DLD1 (cell line): ENCODE measurements around the gene UQCRHL.

Source experiments
- in situ Hi-C: cut with HindIII; loops from 2 replicates; pipeline ENCODE4 v1.10.0; 2017; ENCODE audit warnings: low sequenced_read_pairs

Gene UQCRHL

DNA sequence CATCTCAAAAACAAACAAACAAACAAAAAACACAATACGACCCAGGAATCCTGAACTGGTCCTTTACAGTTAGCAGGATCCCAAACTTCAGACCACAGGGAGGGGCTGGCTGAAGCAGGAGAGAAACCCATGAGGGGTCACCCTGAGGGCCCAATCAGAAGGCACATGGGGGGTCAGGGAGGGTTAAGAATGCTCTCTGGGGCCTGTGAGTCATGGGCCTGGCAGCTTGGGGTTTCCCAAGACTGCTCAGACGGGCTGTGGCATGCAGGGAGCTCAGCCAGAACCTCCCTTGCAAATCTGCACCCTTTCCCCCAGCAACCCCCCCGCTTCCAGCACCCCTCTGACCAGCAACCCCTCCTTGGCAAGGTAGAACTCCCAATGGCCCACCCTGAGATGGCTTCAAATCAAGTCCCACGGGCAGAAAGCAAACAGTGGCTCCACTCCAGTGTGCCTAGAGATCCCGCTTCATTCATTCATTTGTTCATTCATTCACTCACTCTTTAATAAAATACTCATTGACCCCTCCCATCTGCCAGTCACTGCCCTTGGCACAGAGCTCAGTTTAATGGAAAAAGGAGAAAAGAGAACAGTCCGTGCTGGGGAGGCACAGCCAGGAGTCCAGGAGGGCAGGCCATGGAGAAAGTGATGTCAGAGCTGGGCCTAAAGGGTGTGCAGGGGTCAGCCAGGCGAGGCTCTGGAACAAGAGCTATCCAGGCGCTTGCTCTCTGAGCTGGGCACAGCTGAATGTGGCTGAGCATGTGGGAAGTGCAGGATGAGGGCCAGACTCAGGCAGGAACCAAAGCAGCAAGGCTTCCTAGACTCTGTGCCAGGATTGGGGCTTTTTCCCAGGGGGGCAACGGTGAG lies 8.2 kb downstream of the UQCRHL start:
- in situ Hi-C loops = no loop called here

DNA sequence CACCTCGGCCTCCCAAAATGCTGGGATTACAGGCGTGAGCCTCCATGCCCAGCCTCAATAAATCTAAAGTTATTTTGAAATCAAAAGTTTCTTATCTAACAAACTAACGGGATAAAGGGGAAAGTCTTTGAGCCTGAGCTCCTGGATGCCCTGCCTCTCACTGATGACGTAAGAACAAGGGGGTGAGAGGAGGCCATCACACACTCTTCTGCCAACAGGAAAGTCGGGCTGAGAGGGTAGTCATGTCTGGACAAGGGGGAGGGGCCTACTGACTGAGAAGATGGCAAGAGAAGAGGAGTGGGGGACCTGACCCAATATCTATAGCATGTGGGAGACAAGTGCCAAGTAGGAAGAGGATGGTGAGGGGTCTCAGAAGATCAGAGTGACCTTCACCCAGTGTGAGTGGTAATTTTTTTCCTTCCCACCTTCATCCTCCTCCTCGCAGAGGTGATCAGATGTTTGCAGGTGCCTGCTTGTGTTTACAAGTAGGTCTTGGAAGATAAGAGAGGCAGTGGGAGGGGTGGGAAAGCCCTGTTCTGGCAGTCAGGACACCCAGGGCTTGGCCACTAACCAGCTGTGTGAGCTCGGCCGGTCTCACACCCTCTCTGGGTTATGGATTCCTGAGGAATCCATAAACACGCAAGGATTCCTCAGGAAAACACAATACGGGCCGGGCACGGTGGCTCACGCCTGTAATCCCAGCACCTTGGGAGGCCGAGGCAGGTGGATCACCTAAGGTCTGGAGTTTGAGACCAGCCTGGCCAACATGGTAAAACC lies 9.6 kb downstream of the UQCRHL start:
- in situ Hi-C loops = no loop called here

DNA sequence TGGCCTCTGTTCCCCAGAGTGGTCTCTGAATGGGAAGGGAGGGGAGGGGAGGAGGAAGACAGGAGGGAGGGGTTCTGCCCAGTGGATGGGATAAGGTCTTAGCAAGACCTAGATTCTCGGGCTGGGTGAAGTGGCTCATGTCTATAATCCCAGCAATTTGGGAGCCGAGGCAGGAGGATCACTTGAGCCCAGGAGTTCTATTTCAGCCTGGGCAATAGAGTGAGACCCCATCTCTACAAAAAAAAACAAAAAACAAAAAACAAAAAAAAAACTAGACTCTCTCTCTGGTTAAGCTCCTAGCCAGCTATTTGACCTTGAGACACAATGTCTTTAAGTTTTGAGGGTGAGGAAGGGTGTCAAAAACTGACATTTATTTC lies 11.4 kb downstream of the UQCRHL start:
- in situ Hi-C loops = no loop called here

DNA sequence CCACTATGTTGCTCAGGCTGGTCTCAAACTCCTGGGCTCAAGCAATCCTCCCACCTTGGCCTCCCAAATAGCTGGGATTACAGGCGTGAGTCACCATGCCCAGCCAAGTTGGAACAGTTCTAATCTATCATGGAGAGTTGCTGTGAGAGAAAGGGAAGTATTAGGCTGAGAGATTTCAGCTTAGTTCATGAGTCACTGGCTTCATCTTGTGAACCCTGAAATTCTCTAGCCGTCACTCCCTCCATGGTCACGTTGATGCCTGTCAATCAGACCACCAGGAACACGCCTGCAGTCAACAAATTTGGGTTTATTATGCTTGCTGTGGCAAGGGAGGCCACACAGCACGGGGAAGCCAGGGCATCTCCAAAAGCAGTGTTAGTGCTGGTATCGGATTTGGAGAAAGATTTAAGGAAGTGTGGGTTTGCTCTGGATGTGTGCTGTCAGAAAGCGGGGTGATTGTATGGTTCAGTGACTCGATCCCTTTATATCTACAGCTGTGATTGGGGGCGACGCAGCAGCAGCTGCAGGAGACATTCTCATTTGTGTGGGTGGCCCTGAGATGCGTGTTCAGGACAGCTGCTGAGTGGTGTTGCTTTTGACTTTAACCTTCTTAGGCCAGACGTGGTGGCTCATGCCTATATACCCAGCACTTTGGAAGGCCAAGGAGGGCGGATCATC lies 18.7 kb downstream of the UQCRHL start:
- in situ Hi-C loops = no loop called here

DNA sequence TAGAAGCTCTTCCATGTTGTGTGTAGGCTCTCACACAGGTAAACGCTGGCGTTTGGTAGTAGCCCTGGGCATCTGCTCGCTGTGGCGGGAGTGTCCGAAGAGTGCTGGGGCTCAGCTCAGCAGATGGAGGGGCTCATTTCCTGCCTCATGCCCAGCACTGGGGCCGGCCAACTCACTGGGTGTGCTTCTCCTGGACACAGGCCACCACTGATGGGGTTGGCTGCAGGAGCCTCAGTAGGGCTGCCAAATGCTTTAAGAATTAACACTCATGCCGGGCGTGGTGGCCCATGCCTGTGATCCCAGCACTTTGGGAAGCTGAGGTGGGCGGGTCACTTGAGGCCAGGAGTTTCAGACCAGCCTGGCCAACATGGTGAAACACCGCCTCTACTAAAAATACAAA lies 20.9 kb downstream of the UQCRHL start:
- in situ Hi-C loops = no loop called here

DNA sequence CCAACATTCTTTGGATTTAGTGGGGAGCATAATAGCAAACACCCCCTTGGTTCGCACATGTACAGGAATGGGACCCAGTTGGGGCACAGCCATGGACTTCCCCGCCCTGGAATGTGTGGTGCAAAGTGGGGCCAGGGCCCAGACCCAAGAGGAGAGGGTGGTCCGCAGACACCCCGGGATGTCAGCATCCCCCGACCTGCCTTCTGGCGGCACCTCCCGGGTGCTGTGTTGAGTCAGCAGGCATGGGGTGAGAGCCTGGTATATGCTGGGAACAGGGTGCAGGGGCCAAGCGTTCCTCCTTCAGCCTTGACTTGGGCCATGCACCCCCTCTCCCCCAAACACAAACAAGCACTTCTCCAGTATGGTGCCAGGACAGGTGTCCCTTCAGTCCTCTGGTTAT lies 21.8 kb downstream of the UQCRHL start:
- in situ Hi-C loops = no loop called here

DNA sequence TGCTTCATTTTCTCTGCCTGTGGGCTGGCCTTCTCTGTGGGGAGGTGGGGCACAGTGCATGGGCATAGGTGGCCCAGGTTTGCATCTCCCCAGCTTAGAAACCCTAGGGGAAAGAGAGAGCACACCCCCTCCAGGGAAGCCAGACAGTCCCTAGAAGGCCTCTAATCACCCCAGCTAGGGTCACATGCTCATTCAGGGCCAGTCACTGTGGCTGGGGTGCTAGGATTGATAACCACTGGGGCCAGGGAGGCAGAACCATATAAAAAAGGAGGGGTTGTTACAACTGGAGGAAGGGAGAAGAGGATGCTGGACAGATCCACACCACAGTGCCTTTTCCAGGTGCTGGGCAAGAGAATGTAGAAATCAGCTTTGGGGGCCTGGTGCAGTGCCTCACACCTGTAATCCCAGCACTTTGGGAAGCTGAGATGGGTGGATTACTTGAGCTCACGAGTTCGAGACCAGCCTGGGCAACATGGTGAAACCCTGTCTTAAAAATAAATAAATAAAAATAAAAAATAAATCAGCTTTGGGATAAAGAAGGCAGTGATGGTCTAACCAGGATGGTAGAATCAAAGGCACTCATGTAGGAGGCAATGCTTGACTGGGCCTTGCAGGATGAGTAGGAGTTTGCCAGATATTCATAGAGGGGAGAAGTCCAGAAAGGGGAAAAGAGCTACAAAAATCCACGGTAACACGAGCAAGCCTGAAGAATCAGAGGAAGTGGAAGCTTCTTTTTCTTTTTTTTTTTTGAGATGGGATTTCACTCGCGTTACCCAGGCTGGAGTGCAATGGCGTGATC lies 29.3 kb downstream of the UQCRHL start:
- in situ Hi-C loops = no loop called here

DNA sequence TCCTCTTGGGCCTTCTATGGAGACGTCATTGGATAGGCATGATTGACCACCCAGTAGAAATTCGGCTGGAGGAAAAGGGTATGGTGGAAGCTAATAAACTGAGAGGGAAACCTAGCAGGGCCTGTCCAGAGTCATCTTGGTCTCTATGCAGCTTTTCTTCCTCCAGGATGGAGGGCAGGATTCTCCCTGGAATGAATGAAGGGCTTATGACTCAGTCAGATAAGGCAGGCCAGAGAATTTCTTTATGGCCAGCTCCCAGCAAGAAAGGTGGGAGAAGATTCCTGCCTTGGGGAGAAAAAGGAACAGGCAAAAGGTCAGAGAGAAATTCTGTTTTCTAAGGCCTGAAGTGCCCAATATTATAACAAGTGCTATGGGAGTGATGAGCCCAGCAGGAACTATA lies 31.7 kb downstream of the UQCRHL start:
- in situ Hi-C loops = no loop called here

DNA sequence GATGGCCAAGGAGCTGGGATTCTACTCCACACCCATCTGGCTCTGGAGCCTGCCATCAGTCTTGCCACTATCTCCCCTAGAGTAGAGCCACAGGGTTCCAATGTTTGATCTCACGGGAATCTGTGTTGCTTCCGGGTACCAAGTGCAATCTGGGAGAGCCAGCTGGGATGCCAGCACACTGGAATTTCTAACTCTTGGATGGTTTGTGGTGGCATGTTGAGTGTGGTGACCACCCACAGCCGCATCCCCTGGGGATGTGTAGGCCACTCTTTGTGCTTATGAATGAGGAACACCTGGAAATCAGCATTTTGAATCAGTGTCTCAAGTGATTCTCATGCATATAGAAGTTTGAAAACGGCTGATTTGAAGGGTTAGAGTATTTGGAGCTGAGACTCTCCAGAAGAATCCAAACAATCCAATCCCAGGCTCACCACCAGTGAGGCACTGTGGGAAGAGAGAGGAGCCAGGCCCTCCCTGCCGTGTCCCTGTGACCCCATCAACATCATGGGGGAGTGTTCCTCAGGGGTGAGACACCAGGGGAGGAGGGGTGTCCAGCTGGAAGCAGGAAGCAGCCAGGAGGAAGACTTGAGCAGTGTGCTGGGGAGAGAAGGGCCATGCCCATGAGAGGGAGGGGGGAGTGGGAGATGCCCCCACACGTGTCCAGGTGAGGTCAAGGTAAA lies 35.5 kb downstream of the UQCRHL start:
- in situ Hi-C loops = no loop called here

DNA sequence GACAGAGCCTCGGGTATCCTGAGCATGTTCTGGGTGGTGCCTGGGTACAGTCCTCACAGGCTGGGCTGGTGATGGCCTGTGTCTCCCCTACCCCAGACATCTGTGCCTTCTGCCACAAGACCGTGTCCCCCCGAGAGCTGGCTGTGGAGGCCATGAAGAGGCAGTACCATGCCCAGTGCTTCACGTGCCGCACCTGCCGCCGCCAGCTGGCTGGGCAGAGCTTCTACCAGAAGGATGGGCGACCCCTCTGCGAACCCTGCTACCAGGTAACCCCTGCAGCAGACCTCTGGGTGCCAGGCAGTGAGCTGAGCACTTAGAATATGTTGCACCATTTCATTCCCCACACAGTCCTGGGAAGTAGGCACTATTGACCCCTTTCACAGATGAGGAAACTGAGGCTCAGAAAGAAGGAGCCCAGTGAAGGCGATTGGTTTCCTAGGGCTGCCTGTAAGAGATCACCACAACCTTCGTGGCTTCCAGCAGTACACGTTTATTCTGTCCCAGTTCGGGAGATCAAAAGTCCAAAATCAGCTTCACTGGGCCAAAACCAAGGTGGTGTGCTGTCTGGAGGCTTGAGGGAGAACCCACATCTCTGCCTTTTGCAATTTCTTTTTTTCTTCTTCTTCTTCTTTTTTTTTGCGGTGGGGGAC lies 37.0 kb downstream of the UQCRHL start:
- in situ Hi-C loops = no loop called here

DNA sequence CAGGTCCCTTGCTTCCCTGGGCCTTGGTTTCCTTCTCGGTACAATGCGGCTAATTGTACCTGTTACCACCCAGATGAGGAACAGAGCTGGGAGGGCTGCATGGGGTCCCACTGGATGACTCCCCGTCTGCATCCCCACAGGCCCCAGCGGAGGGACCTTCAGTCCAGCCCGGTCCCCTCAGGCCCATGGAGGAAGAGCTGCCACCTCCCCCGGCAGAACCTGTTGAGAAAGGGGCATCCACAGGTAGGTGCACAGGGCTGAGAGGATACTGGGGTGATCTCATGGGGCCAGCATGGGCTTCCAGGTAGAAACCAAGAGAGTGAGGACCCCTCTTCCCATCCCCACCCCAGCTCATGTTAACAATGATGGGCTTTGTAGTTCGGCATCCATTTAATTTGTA lies 39.1 kb downstream of the UQCRHL start:
- in situ Hi-C loops = no loop called here

DNA sequence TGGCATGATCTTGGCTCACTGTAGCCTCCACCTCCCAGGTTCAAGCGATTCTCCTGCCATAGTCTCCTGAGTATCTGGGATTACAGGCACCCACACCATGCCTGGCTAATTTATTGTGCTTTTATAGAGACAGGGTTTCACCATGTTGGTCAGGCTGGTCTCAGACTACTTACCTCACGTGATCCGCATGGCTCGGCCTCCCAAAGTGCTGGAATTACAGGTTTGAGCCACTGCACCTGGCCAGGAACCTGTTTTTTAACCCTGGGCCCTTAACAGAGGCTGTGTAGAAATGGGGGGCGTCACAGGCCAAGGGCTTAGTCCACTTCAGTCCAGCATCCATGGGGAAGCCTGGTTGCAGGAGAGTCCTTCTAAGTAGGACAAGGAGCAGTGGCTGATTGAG lies 39.5 kb downstream of the UQCRHL start:
- in situ Hi-C loops = no loop called here

DNA sequence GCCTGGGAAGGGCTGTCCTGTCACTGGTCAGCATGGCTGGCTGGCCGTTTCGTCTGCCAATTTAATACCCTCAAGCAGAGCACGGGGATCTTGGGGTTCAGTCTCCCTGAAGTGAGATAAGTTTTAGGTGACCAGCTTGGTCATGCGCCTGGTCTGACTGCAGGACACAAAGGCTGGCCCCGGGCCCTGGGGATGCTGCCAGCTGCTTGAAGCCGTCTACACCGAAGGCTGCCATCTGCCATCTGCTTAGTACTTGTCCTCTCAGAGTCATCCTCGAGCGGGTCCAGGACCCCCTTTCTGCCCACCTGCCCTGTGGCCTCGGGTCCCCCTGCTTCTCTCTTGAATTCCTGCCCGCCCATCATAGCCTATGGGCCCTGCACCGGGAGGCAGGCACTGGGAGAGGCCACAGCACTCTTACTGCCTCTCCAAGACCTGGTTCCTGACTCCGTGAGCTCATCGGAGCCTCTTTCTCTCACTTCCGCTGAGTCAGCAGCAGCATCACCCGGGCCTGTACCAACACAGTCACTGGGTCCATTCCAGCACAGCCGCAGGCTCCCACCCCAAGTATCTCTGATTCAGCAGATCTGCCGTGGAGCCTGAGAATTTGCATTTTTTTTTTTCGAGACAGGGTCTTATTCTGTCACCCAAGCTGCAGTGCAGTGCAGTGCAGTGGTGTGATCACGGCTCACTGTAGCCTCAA lies 41.8 kb downstream of the UQCRHL start:
- in situ Hi-C loops = no loop called here

DNA sequence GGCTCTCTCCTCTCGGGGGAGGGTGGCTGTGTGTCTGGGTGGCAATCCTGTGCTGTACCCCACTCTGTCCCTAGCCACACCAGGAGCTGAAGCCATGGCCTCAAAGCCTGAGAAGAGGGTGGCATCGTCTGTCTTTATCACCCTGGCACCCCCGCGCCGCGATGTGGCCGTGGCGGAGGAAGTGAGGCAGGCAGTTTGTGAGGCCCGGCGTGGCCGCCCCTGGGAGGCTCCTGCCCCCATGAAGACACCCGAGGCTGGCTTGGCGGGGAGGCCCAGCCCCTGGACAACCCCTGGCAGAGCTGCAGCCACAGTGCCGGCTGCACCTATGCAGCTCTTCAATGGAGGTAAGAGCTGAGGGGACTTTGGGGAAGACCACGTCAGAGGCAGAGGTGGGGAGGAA lies 42.6 kb downstream of the UQCRHL start:
- in situ Hi-C loops = no loop called here

DNA sequence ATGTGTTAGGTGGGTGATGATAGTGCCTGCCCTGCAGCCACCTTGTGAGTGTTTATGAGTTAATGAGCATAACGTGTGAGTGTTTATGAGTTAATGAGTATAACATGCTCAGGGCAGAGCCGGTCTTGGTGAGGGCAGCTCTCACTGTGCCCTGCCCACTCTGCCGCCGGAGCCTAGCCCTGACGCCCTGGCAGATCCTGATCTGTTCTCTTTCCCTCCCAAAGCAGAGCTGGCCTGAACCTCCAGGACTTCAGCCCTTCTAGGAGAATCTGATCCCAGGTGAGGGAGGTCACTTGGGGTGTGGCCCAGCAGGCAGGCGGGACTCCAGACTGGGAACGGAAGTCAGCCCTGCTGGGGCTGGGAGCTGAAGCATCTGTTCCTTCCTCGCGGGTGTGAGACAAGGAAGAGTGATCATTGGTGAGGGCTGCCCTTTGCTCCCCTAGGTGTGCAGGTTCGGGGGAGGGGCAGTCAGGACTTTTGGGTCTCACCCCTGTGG lies 43.1 kb downstream of the UQCRHL start:
- in situ Hi-C loops = no loop called here

DNA sequence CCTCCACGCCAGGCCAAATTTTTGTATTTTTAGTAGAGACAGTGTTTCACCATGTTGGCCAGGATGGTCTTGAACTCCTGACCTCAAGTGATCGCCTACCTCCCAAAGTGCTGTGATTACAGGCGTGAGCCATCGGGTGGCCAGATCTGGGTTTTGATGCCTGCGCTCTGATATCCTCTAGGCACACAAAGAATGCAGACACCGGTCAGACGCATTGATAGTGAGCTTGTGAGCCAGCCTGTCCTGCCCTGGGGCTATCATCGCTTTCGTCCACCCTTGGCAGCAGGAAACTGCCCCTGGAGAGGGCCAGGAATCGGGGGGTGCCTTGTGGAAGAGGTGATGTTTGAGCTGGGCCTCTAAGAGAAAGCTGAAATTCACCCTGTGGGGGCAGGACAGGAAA lies 44.9 kb downstream of the UQCRHL start:
- in situ Hi-C loops = no loop called here

DNA sequence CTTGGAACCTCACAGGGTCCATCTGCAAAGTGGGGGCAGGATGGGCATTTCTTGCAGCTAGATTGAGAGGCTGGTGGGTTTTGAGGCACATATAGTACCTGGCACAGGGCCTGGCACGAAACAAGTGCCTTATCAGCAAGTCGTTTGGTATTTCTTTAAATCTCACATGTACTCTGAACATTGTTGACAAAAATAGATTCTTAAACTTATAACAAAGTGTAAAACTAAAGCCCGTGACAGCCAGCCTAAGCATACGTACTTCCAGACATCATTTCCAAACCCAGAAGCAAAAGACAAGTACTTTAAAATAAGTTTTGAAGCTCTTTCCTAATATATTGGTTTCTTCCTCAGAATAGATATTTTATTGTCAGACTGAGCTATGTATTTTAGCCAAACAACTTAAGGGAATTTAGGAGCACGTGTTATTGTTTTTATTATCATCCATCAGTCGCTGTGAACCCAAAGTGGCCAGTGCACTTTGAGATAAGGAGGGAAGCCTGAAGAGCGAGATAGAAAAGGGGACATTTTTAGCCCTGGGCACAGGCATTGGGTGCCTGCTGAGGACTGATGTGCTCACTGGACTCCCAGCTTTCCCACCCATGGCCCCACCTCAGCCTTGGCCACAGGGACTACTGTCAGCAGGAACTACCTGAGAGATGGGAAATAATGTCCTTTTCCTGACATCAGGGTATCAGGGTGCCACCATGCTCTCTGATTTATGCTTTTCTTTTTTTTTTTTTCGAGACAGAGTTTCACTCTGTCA lies 45.9 kb downstream of the UQCRHL start:
- in situ Hi-C loops = no loop called here

DNA sequence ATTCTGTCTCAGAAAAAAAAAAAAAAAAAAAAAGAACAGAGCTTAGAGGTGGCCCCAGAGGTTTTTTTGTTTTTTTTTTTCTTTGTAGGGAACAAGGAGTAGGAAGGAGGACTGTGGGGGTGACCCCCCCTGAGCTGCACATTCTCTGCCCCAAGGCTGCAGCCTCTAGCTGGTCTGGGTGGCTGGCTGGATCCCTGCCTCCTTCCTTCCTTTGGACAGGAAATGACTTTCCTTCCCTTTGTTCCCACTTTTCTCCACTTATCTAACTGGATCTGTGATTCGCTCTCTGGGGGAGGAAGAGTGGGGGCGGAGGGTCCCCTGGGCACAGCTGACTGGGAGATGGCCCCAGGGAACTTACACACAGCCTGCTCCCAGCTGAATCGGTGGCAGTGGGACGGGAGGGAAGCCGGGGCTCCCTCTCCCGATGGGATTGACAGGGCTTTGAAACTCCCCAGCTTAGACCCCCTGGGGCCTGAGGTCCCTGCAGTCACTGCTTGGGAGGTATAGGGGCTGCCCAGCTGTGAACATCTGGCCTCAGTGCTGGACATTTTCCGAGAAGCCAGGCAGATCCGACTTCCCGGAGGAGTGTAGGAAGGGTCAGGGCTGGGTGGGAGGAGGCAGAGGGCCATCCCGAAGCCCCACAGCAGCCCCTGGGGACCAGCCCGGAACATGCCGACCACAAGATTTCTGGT lies 46.8 kb downstream of the UQCRHL start:
- in situ Hi-C loops = no loop called here
